CD4-positive, alpha-beta T cell treated with Interleukin-21 for 1 hour (primary cell): ENCODE data around the gene YJEFN3.

ENCODE experiments used
- DNase-seq: peaks from one replicate; pipeline ENCODE4 v3.0.0-alpha.2; 2020

YJEFN3 gene

DNA sequence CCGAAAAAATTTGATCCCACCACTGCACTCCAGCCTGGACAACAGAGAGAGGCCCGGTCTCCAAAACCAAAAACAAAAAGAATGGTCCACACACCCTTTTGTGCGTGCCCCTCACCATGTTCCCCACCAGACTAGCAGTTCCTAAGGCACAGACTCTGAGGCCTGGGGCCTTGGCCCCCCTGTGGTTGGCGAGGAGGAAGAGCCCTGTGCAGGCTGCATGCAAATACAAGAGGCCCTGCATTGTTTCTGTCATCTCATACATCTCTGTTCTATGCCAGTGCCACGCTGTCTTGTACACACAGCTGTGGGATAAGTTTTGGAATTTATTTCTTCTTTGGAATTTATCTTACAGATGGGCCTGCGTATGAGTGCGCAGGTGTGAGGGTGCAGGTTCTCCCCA is 4.7 kb upstream of the YJEFN3 start:
- DNase-seq: no peak

DNA sequence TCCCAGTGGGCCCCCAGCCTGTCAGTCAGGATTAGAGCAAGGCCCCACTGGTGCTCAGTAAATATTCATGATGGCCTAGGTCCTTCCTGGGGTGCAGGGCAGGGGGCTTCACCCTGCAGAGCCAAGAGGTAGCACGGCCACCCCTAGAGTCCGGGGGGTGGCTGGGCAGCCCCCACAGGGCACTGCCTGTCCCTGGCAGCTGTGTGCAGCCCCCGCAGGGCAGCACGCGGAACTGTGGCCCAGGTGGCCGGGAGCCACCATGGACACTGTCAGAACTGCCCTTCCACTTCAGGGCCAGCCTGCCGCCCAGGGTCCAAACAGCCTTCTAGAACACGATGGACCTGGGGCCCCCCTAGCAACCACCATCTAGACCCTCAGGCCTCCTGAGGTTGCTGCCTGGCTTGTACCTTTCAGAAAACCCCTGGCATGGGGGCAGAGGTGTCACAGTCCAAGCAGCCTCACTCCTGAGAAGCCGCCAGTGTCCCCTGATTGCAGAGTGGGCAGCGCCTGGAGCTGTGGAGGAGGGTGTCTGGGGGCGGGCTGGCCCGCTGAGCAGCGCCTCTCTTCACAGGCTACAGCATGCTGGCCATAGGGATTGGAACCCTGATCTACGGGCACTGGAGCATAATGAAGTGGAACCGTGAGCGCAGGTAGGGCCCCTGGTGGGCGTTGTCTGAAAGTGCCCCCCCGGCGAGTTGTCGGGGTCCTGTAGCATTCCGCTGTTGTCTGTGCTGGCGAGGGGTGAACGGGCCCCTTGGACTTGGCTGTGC is 2.9 kb upstream of the YJEFN3 start:
- DNase-seq: no peak

DNA sequence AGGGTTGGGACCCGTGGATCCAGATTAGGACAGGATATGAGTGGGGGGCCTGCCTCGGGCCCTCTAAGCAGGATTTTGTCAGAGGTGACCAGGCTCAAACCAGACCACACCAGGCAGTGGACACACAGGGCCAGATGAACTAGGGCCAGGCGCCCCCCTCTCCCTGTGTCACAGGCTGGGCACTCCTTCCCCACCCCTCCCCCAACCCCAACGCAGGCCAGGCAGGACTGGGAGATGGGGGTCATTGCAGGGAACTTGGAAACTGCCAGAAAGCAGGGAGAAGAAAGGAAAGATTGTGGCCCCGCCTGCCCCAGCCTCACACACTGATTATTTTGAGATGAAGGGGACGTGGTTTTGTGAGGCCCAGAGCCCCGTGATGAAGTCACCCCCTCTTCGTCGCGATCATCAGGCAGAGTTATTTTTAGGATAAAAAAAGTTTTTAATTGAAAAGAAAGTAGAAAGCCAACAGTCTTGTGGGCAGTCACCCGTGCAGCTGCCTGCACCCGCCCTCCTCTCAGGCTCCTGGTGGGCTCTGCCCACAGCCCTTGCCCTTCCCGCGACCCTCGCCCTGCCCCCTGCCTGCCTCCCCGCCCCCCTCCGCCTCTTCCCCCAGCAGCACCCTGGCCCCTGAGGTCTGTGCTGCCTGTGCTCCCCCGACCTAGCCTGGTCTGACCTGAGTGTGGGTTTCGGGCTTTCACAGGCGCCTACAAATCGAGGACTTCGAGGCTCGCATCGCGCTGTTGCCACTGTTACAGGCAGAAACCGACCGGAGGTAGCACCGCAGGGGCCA is 1.9 kb upstream of the YJEFN3 start:
- no peak for DNase-seq

DNA sequence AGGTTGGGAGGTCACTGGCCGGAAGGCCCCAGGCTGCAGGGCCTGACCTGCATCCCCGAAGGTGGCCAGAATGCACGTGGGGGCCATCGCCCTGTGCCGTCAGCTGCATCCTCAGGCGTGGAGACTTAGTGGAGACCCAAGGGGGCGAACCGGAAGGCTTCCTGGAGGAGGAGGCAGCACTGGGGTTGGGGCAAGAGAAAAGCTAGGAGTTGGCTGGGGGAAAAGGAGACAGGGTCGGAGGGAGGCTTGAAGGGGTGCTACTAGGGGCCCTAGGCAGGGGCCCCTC is 1.4 kb upstream of the YJEFN3 start:
- DNase-seq: no peak

DNA sequence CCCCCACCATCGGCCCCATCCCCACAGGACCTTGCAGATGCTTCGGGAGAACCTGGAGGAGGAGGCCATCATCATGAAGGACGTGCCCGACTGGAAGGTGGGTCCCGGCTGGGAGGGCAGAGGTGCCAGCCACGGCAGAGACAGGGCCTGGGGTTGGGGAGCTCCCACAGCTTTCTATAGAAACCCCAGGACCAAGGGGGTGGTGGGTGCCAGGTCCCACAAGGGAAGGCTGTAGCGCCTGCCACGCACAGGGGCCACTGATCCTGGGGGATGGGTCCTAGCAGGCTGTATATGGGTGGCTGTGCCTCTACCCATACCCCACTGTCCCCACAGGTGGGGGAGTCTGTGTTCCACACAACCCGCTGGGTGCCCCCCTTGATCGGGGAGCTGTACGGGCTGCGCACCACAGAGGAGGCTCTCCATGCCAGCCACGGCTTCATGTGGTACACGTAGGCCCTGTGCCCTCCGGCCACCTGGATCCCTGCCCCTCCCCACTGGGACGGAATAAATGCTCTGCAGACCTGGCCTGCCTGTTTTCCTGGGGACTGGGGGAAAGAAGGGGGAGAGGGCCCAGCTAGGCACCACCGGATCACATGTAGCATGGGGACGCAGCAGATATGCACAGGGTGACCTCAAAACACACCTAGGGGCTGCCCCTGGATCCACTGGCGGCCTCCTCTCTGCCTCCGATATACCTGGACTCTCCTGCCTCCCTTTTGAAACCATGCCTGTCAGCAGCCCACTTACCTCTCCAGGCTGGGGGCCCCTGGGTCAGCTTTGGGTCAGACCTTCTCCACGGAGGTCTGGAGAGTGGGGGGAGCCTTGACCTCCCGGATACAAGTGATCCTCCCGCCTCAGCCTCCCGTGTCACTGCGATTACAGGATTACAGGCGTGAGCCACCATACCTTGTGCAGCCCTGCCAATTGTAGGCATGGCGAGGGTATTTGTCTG is 761 bp upstream of the YJEFN3 start:
- DNase-seq: no peak

DNA sequence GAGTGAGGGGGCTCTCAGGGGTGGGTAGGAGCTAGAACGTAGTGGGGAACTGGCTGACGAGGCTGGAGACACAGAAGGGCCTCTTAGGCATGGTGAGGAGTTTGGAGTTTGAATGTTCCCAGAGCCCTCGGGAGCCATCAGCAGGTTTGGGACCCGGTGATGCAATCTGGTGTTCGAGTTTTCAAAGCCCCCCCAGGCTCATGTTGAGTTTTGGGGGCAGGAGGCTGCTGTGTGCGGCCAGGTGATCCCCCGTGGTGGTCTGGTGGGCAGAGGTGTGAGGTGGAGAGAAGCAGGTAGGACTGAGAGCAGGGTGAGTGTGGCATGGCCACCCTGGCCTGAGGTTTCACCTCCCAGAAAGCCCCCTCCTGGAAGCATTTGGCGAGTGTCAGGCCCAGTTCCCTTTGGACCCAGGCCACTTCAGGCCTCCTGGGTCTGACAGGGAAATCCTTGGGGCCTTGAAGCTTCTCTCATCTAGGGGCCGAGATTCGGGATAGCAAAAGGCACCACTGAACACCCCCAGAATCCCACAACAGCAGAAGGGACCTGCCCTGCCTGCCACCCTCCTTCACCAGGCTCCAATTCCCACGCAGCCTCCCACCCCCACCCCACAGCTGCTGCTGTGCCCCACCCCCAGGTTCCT is 1.2 kb downstream of the YJEFN3 start:
- DNase-seq: no peak

DNA sequence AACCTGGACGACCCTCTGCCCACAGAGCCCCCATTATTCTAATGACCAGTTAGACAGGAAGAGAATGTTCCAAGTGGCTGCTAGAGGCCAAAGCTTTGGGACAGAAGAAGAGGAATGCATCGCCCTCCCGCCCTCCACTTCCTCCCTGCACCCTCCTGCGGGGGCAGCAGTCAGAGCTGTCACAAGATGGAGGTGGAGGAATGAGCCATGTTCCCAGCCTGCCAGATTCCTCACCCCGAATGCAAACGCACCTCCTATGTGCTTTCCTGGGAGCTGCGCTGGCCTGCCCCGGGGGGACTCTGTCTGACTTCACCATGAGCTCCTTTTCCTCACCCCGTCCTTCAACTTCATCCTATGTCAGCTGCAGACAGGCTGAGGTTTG is 1.7 kb downstream of the YJEFN3 start:
- no peak for DNase-seq

DNA sequence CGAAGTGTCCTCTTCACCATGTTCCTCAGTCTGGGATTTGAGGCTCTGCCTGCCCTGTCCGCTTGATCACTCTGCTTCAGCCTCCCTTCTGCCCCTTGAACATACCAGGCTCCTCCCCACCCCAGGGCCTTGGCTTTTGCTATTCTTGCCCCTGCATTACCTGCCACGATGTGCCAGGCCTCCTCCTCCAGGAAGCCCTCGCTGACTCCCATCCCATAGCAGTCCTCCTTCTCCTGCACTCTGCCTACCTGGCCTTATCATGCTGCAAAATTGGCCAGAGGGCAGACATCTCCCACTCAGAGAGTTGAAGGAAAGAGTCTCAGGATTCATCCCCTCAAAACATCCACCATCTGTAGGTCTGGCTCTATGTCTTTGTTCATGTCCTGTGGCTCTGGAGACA is 2.2 kb downstream of the YJEFN3 start:
- no peak for DNase-seq

DNA sequence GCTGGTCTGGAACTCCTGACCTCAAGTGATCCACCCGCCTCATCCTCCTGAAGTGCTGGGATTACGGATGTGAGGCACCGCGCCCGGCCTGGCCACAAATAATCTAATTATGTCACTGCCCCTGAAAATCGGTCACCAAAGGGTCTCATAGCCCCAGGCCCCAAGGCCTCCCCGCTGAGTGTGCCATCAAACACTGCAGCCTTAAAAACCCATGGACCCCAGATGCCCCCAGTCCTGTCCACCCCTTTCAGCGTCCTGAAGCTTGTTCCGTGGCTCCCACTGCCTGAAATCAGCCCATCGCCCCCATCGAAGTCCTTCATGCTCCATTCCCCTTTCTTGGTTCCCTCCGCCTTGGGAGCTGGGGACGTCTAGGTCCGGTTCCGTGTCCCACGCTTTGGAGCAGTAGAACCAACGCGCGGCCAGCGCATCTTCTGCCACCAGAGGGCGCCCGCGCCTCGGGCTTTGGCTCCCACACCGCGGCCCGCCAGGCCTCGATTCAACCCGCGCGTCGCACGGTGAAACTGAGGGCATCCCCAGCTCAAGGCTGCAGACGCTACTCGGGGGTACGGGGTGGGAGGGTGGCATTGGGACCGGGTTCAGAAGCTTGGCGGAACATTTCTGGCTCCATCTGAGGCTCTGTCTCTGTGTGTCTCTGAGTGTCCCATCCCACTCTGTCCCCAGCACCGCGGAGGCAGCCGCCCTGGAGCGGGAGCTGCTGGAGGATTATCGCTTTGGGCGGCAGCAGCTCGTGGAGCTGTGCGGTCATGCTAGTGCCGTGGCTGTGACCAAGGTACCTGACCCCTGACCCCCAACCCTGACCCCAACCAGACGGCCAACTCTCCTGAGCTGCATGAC is 3.5 kb downstream of the YJEFN3 start:
- peak; percentile 85 for DNase-seq

DNA sequence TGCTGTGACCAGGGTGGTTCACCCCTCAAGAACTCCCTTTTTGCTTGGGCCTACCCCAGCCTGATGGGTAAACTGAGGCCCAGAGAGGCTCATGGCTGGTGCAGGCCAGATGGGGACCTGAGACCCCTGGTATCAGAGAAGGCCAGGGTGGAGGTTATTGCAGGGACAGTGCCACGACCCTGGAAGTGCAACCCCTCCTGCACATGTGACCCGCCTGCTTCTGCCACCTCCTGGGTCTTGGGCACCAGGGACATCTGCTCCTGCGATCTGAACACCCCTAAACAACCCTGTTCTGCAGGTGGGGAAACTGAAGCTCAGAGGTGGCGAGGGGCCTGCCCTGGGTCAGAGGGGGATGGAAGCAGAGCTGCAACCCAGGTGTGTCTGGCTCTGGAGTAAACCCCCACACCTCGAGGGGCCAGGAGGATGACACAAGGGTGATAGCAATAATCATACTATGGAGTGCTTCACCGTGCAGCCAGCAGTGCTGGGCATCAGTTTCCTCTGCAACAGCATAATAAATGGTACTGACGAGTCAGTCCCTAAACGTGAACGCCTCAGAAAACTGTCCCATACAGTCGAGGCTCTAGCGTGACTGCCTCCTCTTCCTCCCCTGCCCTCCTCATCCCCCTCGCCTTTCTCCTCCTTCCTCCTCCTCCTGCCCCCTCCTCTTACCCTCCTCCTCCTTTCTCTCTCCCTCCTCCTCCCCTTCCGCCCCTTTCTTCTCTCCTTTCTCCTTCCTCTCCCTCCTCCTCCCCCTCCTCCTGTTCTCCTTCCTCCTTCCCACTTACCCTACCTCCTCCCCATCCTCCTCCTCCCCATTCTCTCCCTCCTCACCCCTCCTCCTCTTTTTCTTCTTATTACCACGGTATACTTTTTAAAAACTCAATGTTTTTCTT is 4.3 kb downstream of the YJEFN3 start:
- DNase-seq: no peak

DNA sequence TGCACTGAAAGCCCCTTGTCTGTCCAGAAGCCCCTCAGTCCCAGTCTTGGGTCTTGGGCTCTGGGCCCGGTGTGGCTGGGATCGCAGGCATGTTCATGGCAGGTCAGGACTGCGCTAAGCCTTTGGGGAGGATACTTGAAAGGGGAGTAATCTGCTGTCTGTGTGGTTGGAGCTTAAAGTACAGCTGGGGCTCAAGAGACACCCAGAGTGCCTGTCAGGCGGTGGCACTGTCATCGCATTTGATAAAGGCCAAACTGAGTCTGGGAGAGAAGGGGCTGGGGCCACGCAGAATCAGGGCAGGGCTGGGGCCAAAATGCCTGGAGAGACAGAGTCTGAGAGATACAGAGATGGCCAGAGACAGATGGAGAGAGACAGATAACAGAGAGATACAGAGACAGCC is 5.1 kb downstream of the YJEFN3 start:
- no peak for DNase-seq

DNA sequence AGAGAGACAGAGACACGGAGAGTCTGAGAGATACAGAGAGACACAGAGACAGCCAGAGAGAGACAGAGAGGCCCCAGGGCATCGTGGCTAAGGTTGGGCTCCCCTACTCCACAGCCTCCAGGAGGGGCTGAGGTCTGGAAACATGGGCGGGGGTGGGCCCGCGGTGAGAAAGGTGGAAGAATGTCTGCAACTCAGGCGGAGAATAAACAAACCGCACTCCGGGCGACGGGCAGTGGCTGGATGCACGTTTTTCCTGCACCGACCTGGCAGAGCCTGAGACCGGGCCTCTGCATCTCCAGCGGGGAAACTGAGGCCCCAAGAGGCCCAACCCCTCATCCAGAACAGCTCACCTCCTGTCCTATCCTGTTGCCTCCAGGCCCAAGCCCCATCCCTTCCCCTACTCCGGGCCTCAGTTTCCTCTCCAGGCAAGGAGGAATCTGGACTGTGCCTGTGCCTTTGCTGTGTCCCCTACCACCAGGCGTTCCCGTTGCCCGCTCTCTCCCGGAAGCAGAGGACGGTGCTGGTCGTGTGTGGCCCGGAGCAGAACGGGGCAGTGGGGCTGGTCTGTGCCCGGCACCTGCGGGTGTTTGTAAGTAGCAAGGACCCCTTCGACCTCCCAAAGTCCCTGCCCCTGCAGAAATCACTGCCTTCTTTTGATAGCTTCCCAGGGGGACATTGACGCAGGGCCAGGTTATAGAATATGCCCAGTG is 6.0 kb downstream of the YJEFN3 start:
- DNase-seq: no peak

DNA sequence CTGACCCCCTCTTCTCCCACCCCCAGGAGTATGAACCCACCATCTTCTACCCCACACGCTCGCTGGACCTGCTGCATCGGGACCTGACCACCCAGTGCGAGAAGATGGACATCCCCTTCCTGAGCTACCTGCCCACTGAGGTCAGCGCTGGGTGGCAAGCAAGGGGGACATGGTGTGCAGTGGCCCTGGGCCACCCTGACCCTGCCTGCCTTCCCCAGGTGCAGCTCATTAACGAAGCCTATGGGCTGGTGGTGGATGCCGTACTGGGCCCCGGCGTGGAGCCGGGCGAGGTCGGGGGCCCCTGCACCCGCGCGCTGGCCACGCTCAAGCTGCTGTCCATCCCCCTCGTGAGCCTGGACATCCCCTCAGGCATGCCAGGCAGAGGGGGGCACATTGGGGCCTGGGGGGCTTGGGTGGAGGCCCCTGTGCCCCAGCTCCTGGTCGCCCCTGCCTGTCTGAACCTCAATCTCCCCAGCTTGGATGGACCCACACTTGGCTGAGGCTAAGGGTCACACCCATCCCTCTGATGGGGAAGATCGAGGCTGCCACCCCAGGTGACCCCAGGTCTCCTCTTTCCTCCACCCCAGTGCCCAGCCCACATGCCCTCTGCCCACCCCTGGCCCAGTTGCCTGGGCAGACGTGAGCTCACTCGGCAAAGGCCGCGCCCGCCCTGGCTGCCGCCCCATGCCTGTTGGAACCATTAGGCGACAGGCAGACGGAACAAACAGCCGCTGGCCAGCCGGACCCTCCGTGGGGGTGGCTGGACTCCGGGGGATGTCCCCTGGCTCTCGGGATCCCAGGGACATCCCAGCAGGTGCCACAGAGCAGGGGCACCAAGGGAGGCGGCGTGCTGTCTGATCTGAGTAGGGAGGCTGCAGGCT is 6.8 kb downstream of the YJEFN3 start:
- DNase-seq: no peak

DNA sequence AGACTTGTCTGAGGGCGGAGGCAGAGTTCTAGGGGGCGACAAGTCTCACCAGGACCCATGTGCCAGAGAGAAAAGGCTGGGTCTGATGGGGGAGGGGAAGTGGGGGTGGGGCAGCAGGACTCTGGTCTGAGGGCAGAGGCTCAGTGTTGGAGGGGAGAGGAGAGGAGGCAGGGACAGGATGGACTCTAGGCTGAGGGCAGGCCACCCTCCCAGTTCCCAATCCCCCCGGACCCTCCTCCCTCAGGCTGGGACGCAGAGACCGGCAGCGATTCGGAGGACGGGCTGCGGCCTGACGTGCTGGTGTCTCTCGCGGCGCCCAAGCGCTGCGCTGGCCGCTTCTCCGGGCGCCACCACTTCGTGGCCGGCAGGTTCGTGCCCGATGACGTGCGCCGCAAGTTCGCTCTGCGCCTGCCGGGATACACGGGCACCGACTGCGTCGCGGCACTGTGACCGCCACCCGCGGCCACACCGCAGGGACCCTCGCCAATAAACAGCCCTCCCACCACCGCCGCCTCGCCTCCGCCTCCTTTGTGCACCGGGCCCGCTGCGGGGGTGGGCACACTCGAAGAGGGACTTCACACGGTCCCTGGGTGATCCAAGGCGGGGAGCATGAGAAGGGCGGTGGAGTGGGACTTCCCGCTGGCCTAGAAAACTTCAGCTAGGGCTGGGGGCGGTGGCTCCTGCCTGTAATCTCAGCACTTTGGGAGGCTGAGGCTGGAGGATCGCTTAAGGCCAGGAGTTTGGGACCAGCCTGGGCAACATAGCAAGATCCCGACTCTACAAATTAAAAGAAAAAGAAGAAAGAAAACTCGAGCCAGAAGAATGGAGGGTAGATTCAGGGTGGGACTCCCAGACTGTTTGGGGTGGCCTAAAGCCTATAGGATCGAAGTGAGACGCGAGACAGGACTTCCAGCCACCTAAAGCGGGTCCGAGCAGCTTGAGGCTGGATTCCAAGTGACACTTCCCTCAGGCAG is 8.7 kb downstream of the YJEFN3 start:
- DNase-seq: peak; percentile 39

DNA sequence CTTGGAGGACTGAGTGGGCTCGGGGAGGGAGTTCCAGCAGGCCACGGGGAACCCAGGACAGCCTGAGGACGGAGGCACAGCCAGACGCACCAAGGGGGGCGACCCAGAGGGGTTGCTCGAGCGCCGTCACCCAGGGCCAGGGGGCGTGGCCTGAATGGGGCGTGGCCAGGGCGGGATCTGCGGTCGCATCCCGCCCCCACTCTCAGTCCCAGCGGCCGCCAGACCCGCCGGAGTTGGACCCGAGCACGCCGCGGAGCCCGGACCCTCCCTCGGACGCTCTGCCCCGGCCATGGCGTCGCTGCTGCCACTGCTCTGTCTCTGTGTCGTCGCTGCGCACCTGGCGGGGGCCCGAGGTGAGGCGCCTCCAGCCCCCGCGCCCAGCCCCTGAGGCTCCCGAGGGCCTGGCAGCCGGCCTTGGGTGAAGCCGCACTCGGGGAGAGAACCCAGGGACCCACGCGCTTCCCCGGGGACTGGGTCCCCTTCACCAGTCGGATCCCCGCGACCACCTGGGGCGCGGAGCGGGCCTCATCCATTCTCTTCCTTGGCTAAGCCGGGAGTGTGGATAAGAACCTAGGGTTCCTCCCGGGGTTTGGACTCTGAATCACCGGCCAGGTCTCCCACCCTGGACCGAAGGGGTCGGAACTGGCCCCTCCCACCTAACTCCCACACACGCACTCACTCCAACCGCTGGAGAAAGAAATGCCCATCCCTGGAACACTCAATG is 9.5 kb downstream of the YJEFN3 start, which contains the start of gene CILP2:
CILP2 (plus strand) TSS at position 205 of the 724 bp plus-strand sequence; CDS start at position 290, 85 bp downstream.
- DNase-seq: peak; percentile 40

DNA sequence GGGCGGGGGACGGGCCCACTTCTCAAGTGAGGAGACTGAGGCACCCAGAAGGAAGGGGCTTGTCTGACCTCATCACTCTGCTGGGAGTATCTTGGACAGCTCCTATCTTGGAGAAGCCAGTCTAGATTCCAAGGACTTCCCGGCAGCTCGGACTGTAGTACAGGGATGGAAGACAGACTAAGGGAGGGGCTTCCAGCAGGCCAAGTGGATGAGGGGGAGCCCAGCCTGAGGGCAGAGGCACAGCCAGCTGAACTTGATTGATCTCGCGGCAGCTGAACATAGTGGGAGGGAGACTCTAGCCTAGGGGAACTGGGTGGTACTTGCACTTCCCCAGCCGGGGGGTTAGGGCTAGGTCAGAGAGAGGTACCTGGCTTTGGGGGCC is 10.1 kb downstream of the YJEFN3 start:
- no peak for DNase-seq

DNA sequence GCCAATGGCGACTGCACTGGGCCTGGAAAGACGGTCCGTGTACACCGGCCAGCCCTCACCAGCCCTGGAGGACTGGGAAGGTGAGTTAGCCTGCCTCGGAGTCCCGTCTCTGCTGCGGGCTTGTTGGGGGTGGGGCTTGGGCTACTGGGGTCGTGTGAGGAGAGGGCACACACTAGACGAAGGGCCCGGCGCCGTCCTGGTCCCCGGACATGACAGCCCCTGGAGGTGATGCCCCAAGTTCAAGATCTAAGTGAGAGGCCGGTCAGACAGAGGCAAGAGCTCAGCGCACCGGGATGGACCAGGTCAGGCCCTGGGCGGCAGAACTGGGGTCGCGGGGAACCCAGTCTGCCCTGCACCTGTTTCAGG is 11.0 kb downstream of the YJEFN3 start:
- DNase-seq: no peak
